Tibial nerve (tissue), 4 donors: ENCODE results near the gene ZBTB22.

Experiments used
- EP300 ChIP-seq, 2 donors: sonication (generic); formaldehyde crosslinking; IDR thresholded peaks; one replicate each; pipeline ENCODE4 v1.6.1; 2017; ENCODE audit warnings: antibody characterized with exemption in 2 of 2, mild to moderate bottlenecking in 1 of 2
- TF ChIP-seq, protein P1 (sequence below), 5 experiments: fragments of 200-600 bp in 3 of 5; fragments of 450-650 bp in 2 of 5; sonication (generic) in 3 of 5; IDR thresholded peaks; one replicate each; pipeline ENCODE4 v1.5.1; 2016 to 2019; ENCODE audit warnings: antibody characterized with exemption in 5 of 5, mild to moderate bottlenecking in 3 of 5, moderate library complexity in 2 of 5

DNA sequence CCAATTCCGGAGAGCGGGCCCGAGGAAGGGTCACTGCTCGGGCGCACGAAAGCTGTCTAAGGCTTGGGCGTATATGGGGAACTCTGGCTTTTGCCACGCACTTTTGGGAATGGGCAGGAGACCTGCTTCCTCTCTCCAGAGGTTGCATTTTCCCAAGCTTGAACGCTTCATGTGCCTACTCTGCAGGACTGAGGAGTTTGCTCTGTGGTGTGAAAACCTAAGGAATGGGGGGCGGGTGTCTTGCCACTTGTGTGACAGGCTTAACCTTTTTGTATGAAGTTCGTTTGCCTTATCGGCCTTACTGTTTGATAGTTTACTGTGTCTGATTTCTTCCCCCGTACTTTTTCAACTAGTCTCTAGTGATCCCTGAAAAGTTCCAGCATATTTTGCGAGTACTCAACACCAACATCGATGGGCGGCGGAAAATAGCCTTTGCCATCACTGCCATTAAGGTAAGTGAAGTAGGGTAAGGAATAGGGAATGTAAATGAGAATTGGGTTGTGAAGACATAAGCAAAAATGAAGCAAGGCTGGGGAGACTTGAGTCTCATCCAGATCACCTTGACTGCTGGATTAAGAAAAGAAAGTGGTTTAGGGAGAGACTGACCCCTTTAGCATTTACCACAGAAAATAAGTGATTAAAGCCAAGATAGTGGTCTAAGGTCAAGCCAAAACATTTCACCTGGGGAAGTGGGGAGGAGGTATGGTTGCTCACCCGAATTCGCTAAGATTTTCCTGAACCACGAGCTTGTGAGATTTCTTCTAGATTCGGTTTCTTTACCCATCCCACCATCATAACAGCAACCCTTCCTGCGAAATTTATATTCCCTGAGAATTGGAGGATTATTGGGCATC lies 45.0 kb downstream of the ZBTB22 start:
- no peak for TF ChIP-seq EP300 (IDR thresholded peaks at IDR 0.05)
- TF ChIP-seq, protein P1, sequence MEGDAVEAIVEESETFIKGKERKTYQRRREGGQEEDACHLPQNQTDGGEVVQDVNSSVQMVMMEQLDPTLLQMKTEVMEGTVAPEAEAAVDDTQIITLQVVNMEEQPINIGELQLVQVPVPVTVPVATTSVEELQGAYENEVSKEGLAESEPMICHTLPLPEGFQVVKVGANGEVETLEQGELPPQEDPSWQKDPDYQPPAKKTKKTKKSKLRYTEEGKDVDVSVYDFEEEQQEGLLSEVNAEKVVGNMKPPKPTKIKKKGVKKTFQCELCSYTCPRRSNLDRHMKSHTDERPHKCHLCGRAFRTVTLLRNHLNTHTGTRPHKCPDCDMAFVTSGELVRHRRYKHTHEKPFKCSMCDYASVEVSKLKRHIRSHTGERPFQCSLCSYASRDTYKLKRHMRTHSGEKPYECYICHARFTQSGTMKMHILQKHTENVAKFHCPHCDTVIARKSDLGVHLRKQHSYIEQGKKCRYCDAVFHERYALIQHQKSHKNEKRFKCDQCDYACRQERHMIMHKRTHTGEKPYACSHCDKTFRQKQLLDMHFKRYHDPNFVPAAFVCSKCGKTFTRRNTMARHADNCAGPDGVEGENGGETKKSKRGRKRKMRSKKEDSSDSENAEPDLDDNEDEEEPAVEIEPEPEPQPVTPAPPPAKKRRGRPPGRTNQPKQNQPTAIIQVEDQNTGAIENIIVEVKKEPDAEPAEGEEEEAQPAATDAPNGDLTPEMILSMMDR (IDR thresholded peaks at IDR 0.05): no peak
